Stimulated activated CD8-positive, alpha-beta memory T cell treated with anti-CD3 and anti-CD28 coated beads, Interleukin-15, amount 100 ng/mL, for 24 hours (primary cell): ENCODE results near the gene ZSWIM7.
A peak's percentile ranks its signal among the peaks of the same experiment; 100 is the strongest.
"Not testable (repeated sequence)": the region's sequence is repeated elsewhere in the genome, so short reads cannot be mapped to it uniquely, and the experiment has no call there.

ENCODE experiments used
- DNase-seq: peaks from one replicate; pipeline ENCODE4 v3.0.0-alpha.2; 2020; ENCODE audit warnings: low read depth

Gene ZSWIM7

GRCh38 chr17:15955793-15956541 lies 43.5 kb downstream of the ZSWIM7 start:
- no peak for DNase-seq

- no peak for DNase-seq
These were observed 45.3 kb downstream of the ZSWIM7 start for GRCh38 chr17:15954222-15954621.

GRCh38 chr17:15952916-15953790 lies 46.4 kb downstream of the ZSWIM7 start:
- DNase-seq: no peak

GRCh38 chr17:15952048-15952532 lies 47.4 kb downstream of the ZSWIM7 start:
- DNase-seq: no peak

DNA sequence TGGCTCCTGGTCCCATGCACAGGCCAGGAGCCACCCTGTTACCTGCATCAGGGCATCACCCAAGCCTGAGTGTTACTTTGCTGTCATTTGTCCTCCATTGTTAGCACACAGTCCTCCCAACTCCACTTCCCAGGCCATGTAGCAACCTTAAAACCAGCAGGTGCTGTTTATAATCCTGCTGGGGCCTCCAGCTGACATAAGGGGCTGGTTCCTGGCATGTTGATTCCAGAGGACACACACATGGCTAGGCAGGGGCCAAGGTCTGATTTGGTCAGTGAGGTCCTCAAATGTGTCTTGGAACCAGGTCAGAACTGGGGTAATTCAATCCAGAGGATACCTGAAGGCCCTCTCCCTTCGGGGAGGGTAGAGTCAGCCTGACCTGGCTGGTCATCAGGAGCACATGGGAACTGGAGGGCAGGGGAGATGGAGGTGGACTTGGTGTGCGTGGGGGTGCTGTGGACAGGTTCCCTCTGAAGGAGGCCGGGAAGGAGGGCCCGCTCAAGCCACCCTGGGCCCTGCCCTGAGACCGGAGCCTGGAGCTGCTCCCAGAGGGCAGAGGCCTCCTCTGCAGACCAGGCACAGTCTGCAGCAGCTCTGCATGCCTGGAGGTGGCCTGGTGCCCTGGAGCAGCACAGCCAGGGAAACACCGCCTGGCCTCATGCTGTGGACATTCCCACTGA lies 48.0 kb downstream of the ZSWIM7 start:
- no peak for DNase-seq

DNA sequence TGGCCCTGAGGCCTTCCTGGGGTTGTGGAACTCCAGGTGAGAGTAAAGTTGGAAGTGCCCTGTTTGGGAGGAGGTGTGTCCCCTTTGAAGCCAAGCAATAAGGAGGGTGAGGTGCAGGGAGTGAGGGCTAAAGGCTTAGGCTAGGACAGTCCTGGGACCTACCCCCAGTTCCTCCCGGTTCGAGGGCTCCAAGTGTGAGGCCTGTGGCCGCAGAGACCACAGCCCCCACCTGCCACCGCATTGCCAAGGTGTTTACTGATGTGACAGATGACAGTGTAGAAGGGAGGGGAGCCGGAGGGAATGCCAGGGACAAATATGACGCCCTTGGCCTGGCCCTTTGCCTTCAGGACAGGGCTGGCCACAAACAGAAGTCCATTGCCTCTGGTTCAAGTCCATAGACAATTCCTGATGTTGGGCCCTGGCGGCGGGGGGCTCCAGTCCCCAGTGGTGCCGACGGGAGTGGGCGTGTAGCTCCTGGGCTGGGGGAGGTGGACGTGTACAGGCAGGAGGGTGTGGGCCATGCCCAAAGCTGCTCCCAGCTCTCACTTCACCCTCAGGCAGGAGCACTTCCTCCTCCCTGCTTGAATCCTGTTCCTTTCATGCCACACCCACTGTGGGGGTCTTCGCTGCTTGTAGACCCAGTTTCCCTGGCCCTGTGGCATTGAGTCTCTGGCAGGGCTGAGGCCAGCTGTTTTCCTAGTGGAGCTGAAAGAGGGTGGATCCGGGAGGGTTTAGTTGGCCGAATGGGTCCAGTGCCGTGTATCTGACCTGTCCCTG lies 51.3 kb downstream of the ZSWIM7 start:
- DNase-seq: no peak

GRCh38 chr17:15947271-15947670 lies 52.2 kb downstream of the ZSWIM7 start:
- DNase-seq: no peak

DNA sequence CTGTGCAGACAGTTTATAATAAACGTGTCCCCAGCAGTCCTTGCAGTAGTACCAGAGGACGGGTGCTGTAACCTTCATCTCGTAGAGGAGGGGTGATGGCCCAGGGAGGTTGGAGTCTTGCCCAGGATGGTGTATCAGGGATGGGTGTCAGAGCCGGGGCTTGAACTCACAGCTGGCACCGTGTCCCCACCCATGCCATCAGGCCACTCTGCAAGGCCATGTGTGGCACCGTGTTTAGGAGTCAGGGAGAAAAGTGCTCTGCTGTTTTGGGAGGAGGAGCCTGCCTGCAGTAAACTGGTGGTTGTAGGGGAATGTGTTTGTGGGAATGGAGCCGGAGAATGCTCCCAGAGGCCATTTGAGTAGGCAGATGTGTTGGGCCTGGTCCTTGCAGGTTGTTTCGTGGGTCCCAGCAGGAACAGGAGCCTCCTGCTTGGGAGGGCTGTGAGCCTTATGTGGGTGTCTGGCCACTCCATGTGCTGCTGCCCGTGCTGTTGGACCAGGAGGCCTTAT lies 52.8 kb downstream of the ZSWIM7 start:
- no peak for DNase-seq

- no peak for DNase-seq
These were observed 53.8 kb downstream of the ZSWIM7 start for GRCh38 chr17:15945527-15946191.

- DNase-seq: peak; percentile 25
These were observed 54.6 kb downstream of the ZSWIM7 start, which contains the start of gene ADORA2B for GRCh38 chr17:15944759-15945526. Gene ADORA2B, plus strand, starts transcription at chr17:15945130. Its CDS starts 119 bp downstream, at chr17:15945249.

DNA sequence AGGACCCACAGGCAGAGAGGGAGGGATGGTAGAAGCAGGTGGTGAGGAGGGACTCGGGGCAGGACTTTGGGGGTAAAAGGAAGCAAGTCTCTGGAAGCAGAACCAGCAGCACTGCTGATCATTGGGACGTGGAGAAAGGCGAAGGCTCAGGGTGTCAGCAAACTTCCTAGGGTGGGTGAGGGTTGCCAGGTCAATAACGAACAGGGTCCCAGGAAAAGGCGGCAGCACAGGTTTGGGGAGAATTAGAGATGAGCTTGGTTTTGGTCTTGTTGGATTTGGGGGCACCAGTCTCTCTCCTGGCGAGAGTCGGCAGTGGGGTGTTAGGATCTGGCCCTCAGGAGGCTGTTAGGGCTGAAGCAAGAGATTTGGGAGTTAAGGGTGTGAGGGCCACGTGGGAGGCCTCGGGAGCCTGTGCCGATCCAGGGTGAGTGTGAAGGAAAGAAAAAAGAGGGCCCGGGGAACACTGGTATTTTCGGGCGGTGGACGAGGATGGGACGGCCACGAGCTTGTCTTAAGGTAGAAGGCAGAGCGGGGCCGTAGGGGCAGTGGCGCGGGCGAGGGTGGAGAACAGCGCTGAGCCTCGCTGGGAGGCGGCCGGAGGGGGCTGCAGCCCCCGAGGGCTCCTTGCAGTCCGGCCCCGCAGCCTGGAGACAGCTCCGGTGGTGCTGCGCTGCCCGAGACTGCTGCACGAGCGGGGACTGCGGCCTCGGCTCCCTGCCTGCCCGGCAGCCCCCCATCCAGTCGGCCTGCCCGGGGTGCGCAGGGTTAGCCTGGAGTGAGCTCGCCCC lies 55.3 kb downstream of the ZSWIM7 start:
- no peak for DNase-seq

GRCh38 chr17:15942207-15942833 lies 57.2 kb downstream of the ZSWIM7 start:
- no peak for DNase-seq

- no peak for DNase-seq
These were observed 57.7 kb downstream of the ZSWIM7 start for GRCh38 chr17:15941781-15942180.

DNA sequence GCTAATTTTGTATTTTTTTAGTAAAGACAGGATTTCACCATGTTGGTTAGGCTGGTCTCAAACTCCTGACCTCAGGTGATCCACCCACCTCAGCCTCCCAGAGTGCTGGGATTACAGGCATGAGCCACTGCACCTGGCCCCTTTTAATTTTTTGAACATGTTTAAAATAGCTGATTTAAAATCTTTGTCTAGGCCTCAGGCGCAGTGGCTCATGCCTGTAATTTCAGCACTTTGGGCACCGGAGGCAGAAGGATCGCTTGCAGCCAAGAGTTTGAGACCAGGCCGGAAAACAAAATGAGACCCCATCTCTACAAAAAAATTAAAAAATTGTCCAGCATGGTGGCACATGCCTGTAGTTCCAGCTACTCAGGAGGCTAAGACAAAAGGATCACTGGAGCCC lies 63.0 kb downstream of the ZSWIM7 start:
- not testable (repeated sequence) for DNase-seq

DNA sequence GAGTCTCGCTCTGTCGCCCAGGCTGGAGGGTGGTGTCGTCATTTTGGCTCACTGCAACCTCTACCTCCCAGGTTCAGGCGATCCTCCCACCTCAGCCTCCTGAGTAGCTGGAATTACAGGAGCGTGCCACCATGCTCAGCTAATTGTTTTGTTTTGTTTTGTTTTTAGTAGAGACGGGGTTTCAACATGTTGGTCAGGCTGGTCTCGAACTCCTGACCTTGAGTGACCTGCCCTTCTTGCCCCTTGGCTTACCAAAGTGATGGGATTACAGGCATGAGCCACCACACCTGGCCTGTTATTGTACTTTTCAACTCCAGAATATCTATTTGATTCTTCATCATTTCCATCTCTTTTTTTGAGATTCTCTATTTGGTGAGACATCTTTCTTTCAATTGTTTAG lies 63.6 kb downstream of the ZSWIM7 start:
- no peak for DNase-seq

- DNase-seq: no peak
These were observed 64.6 kb downstream of the ZSWIM7 start for GRCh38 chr17:15934866-15935265.

DNA sequence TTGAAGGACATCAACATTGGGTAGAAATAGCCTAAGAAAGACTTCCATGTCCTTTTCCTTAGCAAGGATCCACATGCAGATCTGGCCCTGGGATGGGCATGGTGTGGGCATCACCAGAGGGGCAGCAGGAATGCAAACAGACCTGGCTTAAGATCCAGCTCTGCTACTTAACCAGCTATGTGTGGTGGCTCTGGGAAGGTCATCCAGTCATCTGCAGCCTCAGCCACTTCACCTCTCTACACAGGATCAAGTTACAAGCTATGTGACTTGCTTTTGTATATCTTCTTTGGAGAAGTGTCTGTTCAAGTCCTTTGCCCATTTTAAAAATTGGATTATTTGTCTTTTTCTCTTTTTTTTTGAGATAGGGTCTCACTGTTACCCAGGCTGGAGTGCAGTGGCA lies 68.1 kb downstream of the ZSWIM7 start:
- DNase-seq: no peak

GRCh38 chr17:15930426-15930825 lies 69.1 kb downstream of the ZSWIM7 start:
- no peak for DNase-seq

DNA sequence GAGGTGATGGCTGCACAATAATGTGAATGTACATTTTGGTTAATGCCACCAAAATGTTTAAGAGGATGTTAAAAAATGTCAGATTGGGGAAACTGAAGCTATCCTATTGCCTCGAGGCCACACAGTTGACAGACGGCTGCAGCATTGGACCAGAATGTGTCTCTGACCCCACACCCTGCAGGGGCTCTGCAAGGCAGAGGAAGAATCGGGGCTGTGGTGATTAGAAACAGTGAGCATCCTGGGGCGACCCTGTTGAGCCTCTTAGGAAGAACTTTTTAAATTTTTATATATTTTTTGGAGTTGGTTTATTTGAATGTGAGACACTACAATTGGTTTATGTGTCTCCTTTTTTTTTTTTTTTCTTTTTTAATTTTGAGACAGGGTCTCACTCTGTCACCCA lies 69.6 kb downstream of the ZSWIM7 start:
- no peak for DNase-seq
